NCI-H345 treated with DMSO at 0.1 percent for 48 hours (cell line): ENCODE results near the gene EFCAB11.
"Not testable (repeated sequence)": the region's sequence is repeated elsewhere in the genome, so short reads cannot be mapped to it uniquely, and the experiment has no call there.

Experiments used
- DNase-seq: peaks from one replicate; lab custom pipeline; 2025; ENCODE audit not compliant: unreplicated experiment; lab: John Stamatoyannopoulos, UW

The EFCAB11 gene

DNA sequence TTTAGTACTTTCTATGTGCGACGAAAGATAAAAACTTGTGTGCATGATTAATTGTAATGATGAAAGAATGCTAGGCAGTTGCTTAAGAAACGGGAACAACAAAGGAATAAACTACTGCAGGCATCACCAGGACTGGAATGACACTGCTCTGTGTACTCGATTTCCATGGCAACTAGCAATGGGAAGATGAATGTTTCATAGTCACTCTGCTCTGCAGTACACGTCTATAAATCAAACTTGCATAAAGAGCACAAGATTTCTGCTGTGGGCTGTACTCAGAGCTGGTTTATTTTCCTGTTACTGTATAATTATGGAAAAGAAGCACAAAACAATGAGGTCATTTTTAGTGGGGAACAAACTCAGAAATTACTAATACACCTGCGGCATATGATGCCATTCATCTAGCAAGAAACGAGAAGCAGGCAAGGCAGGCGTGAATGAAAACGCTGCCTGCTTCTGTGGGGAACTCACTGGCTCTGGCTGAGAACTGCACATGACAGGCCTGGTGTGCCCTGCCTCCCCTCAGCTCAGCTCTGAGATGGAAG, 41.8 kb downstream of the EFCAB11 start:
- no peak for DNase-seq

DNA sequence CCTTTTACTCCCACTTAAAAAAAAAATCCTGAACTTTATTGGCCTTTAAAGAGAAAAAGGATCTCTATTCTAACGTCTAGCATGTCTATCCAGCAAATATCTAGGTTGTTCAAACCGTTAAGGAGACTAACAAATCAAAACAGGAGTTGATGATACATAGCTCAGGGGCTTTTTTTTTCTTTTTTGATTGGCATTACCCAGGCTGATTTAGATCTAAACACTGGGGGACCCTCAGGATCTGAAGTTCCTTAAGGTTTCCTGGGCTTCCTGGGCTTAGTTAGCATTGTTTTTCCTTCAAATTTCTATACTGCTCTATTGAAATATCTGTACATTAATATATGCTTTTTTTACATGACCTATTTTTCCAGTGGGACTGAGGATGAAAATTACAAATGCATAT, 42.3 kb downstream of the EFCAB11 start:
- no peak for DNase-seq

DNA sequence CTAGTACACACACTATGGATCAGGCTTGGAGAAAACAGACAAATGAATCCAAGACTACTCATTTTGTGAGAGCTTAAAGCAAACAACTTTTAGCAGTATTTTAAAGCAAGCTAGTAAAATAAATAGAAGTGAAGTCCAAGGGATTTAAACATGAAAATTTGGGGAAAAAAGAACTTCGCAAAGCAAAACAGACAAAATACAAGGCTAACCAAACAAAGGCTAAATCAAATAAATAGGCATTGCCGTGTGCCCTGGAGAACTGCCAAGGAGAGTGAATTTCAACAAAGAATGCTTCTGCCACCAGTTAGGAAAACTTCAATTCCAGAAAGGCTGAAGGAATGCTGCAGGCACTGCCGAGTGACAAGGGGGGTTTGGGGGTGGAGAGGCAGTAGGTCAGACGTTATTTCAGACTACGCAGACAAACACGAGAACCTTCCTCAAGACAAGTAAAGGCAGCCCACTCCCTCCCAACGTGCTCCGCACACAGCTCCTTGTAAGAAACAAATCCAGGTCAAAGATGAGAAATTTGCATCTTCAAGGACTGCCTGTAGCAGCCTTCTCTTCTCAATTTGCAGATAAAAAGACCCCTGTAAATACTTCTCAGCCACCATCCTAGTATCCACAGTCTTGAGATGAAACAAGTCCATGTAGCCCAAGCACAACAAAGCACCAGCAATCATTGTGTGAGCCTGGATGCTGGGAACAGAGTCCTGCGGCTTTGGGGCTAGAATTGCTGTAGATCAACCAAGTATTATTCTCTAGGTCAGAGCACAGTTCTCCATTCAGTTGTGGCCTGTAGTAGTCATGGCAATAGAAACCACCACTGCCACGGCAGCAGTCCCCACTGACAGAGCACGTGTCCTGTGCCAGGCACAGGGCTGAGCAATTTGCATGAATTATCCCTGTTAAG, 43.3 kb downstream of the EFCAB11 start:
- DNase-seq, result no peak

DNA sequence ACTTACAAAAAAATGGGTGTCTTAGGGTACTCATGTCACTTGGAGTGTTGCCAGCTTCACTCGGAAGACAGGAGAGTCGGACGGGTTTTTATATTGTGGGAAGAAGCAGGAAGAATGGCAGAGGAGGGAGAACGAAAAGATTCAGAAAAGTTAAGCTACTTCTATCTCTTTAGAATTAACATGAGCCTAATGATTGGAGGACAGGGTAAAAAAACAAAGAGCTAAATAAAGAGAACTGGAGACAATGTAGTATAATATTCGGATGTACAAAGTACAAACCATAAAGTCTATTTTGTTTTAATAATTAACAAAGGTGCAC, 43.9 kb downstream of the EFCAB11 start:
- DNase-seq, result no peak

DNA sequence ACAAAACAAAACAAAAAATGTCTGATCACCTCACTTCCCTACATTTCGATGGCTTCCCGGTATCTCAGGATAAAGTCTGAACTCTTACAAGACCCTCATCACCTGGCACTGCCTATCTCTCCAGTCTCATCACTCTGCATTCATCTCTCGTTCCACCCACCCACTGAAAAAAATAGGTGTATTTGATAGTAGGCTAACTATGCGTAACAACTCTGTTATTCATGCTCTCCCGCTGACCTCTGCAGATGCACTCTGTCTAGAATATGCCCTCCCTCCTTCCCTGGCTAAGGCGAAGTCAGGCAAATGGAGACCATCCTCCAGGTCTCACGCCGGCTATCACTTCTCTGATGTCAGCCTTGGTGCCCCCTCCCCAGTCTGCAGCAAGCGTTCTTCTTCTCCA, 44.9 kb downstream of the EFCAB11 start:
- no peak for DNase-seq

DNA sequence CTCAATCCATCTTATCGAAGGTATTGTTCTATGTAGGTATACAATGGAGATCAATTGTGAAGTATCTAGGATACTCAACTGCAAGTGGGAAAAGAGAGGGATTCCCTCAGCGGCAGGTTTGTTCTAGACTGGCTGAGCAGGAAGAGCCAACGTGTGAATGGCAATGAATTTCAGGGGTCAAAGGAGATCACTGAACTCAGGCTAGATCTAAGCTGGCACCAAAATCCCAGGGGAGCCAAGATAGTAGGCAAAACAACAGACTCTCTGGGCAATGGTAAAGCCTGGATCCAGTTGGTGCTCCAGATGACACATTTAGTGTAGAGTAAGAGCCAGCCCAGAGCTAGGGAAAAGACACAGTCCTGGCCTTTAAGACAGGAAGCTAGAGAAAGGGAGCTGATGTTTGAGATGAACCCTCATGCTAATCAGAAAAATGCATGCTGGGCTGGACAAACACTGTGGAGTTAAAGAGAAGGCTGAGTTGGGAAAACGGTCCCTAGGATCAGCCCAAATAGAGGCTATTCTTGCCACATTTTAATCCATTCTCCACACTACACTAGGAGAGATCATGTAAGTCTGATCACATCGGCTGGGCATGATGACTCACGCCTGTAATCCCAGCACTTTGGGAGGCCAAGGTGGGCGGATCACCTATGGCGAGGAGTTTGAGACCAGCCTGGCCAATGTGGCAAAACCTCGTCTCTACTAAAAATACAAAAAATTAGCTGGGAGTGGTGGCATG, 45.6 kb downstream of the EFCAB11 start:
- DNase-seq, result no peak

DNA sequence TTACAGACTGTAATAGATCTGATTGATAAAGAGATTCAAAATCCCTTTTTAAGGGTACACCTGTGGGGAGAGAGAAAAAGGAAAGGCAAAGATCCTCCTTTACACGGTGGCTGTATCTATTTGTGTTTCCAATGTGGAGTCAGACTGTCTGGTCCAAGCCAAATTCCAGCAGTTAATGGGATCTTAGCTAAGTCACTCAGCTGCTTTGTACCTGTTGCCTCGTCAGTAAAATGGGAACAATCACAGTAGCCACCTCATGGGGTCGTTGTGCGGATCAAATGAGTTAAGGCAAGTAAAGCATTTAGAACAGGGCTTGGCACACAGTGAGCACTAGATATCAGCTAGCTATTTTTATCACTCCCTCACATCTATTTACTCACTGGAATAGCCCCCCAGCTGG, 46.9 kb downstream of the EFCAB11 start:
- DNase-seq, result no peak

DNA sequence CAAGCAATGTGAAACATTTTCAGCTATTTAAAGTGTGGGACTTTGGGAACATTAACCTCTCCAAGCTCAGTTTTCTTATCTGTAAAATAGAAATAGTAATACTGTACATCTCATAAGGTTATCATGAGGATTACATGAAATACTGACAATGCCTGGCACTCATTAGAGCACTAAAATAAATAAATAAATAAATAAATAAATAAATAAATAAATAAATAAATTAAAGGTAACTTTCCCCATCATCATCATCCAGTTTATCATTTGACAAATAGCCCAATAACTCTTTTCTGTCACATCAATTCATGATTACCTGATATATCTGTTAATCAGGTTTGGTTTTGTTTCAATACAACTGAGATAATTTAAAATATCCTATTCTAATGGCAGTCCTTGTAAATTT, 48.5 kb downstream of the EFCAB11 start:
- no peak for DNase-seq

DNA sequence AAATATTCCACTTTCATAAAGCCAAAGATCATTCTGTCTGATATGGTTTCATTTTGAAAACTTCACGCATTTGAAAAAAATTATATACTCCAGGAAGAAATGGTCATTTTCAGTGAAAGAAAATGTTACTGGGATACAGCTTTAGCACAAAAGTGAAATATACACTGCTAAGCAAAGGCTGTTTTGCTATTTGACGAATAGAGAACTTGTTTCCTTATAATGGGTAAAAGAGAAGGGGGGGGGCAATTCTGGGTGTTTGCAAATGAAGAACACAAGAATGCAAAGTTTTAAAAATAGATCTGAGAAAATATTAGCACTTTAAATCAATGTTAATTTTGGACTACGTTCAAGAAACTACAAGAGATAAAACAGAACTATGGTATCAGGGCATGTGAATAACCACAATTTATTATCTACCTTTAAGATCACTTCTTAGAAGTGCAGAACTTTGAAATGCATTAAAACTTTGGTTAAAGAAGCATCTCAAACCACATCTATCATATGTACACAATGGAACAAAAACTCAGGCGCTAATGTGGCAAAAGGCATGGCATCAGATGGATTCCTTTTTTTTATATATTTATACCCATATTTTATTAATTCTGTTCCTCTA, 51.1 kb downstream of the EFCAB11 start:
- DNase-seq, result no peak

DNA sequence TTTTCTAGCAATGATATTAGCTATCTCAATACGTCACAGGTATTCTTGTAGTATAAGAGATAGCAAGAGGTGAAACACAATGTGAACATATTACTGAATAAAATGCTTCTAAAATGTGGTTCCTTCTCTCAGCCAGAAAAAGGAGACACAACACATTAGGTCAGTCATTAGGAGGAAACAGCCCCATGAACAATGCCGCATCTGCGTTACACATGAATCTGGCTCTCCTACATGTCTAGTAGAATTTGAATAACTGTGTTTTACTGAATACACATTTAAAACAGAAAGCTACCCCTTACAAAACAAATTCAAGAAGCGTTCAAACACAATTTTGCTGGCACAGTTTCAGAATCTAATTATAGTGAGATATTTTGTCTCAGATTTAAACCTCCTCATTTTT, 51.6 kb downstream of the EFCAB11 start:
- no peak for DNase-seq

DNA sequence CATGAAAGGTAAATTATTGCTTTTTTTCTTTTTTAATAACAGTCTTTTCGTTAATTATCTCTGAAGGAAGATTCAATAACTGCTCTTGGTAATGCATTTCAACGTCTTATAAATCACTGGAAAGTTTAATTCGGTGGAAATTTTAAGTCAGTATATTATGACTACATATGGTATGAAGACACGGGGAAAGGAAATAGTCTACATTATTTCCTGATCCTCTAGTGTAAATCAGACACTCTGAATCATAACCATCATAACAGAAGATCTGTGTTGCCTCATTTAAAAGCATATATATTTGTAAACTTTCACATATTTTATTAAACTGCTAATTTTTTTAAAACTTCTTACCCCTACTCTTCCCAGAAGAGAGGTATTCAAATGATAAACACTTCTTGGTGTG, 53.7 kb downstream of the EFCAB11 start:
- DNase-seq, result no peak

DNA sequence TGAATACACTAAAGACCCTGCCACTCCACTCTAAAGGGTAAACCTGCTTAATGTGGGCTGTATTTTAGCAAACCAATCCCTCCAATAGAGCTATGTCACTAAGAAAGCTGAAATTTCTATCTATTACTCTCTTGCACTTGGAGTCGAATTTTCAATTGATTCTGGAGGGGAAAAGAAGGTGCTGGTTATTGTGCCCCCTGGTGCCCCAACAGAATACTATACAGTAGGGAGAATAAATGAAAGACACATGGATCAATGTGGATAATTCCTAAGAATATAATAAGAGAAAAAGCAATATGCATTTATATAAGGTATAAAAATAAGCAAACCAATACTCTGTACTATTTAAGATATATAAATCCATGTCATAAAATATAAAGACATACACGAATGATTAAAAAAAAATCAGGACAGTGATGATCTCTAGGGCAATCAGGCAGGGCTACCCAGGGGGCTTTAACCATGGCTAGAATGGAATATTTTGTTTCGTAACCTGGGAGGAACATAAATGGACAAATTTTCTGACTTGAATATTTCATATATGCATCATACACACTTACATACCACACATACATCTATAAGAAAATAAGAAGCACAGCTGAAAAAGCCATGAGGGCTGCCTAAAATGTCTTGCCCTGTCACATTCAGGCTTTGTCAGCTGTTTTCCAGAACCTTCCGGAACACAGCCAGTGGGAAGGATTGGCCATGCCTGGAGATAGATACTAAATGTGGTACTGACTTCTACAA, 54.4 kb downstream of the EFCAB11 start:
- DNase-seq, result no peak

DNA sequence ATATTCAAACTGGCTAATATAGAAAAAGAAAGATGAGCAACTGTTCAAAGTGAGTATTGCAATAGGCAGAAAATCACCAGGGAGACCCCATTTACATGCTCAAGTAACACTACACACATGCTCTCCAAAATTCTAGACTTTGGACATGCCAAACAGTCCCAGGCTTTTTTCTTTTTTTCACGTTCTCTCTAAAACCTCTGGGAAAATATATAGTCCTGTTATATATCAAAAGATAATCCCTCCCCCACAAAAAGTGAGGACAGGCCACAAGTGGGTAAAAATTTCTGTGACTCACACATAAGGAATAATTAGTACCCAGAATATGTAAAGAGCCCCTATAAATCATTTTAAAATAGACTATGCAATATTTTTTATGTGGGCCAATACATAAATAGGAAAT, 55.2 kb downstream of the EFCAB11 start:
- no peak for DNase-seq

DNA sequence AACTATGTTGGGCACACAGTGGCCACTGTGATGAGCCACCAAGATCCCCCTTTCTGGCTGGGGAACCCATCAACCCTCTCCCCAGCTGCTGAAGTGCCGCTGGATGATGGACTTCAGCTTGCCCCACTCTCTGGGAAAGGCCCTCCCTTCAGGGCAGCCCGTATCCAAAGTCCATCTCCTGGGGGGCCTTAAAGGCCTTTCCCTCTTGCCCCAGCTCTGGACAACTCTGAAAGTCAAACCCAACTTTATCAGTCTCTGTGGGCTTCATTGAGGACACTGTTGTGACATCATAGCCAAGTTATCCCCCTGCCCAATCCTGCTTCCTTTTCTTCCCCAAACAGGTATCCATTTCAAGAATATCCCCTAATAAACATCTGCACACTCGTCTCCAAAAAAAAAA, 61.1 kb downstream of the EFCAB11 start:
- not testable (repeated sequence) for DNase-seq

DNA sequence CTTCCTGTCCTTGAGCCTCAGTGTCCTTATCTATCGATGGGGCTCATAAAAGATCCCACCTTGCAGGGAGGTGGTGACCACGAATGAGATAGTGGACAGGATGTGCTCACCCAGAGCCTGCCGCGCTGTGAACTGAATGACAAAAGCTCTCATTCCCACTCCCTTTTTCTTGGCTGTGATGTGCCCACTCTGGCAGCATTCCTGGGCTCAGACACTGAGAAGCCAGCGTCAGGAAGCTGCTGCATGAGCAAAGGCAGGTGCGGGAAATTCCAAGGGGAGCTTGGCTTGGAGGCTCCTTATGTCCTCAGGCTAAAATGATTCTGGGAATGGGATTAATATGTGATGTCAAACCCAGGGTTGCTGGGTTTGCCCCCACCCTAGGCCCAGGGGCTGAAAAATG, 61.6 kb downstream of the EFCAB11 start:
- DNase-seq, result no peak

DNA sequence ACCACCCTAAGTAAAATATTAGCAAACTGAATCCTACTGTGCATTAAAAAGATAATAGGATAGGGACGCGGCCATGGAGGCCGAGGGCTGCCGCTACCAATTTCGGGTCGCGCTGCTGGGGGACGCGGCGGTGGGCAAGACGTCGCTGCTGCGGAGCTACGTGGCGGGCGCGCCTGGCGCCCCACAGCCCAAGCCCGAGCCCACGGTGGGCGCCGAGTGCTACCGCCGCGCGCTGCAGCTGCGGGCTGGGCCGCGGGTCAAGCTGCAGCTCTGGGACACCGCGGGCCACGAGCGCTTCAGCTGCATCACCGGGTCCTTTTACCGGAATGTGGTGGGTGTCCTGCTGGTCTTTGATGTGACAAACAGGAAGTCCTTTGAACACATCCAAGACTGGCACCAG, 62.8 kb downstream of the EFCAB11 start:
- DNase-seq, result not testable (repeated sequence)

DNA sequence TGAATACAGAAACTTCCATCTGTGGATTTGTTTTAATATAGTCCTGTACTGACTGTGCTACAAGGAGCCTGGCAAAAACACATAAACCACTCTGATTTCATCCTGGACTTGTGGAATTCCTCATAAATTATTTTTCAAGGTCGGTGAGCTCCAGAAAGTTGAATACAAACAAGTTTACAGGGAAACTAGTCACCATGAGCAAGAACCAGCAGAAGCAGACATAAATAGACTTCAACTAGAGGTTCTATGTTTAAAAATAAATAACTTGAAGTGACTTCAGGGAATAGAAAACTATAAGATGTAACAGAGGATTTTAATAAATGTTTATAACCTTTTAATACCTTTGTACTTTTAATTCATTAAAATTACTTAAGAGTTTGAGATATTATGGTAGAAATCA, 63.5 kb downstream of the EFCAB11 start:
- no peak for DNase-seq

DNA sequence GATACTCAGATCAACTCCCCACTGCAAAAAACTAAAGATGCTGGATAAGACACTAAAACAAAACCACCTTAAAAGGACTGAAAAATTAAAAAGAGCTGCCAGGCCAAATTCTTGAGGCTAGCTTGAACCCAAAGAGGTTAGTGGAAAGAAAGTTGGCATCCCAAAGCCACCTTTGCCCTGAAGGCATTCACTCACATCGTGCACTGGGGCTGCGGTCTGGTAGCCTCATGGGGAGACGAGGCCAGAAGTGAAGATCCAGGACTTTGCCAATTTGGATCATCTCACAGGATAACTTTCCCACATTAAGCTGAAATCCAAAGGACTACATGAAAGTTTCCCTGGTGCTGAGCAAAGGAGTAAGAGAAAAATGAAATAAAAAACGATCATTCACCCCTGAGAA, 63.9 kb downstream of the EFCAB11 start:
- no peak for DNase-seq

DNA sequence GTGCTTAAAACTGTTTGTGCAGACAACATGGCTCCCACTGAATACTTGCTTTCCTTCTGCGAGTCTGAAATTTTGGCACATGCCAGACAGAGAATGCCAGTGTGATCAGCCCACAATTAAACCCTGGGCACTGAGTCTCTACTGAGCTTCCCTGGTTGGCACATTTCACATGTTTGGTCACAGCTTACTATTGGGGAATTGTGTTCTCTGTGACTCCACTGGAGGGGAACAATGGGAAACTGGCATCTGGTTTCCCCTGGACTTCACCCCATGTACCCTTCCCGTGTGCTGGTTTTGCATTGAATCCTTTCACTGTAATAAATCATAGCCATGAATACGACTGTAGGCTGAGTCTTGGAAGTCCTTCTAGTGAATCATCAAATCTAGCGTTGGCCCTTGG, 64.9 kb downstream of the EFCAB11 start:
- no peak for DNase-seq

DNA sequence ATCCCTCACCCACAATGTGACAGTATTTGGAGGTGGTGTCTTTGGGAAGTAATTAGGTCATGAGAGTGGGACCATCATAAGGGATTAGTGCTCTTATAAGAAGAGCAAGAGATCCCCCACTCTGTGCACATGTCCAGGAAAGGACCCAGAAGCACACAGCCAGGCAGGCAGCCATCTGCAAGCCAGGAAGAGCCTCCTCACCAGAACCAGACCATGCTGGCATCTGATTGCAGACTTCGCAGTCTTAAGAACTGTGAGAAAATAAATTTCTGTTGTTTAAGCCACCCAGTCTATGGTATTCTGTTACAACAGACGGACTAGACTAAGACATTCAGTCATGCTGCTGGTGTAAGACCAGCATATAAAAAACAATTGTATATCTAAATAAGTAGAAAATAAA, 69.8 kb downstream of the EFCAB11 start:
- DNase-seq, result no peak

DNA sequence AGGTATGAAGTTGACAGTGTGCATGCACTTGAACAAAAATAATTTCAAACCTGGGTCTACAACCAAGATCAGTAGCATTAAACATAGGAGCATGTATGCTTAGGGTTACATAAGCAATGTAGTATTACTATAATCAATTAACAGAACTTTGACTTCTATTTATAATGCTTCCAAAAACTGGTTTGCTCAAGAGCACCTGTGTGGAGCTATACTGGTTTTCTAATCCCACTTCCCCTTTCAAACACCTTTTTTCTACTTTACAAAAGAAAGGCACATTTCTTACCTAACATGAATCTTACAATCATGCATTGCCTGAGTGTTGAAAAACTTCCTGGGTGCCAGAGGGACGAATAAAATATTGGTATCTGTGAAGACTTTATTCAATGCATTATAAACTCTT, 72.7 kb downstream of the EFCAB11 start:
- DNase-seq, result no peak
